GM18867 (cell line): ENCODE data around the gene FAM98C.
A peak's percentile ranks its signal among the peaks of the same experiment; 100 is the strongest.

Experiments used
- ATAC-seq: cut with Tn5 transposase; IDR thresholded peaks from one replicate; pipeline ENCODE4 v1.9.1; 2021; ENCODE audit warnings: mild to moderate bottlenecking, moderate library complexity; ENCODE audit not compliant: unreplicated experiment

The FAM98C gene

DNA sequence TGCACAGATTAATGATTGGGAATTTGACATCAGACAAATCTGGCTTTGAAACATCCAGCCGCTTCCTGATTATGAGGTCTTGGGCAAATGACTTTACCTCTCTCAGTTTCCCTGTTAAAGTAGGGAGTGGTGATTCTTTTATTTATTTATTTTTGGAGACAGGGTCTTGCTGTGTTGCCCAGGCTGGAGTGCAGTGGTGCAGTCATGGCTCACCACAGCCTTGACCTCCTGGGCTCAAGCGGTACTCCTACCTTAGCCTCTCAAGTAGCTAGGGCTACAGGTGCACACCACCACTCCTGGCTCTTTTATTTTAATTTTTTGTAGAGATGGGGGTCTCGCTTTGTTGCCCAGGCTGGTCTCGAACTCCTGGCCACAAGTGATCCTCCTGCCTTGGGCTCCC, 25.8 kb upstream of the FAM98C start:
- no peak for ATAC-seq

DNA sequence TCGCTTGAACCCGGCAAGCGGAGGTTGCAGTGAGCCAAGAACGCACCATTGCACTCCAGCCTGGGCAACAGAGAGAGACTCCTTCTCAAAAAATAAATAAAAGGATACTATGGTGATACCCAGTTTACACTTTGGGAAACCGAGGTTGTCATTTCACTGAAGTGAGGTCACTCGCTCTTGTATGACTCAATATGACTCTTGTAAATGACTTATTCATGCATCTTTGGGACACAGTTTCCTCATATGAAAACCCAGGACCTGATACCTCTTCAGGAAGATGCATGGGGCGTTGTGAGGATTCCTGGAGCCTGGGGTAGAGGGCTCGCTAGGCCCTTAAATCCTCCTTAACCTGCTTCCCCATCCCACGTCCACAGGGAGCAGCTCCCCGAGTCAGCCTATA, 24.0 kb upstream of the FAM98C start:
- no peak for ATAC-seq

DNA sequence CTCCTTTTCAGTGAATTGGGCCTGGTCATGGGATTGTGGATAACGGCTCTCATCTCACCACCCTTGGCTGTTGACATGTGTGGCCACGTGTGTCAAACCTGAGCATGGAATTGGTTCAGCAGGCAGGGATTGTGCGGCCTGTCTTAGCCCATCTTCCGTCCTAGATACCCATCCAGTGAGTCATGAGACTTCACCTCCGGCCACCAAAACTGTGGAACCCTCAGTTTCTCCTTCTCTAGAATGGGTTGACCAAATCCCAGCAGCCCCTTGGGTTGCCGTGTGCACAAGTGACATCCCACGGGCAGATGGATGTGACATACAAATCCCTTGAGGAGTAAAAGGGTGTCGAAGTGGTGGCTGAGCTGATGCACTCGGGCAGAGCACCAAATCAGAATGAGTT, 21.8 kb upstream of the FAM98C start:
- ATAC-seq = no peak

DNA sequence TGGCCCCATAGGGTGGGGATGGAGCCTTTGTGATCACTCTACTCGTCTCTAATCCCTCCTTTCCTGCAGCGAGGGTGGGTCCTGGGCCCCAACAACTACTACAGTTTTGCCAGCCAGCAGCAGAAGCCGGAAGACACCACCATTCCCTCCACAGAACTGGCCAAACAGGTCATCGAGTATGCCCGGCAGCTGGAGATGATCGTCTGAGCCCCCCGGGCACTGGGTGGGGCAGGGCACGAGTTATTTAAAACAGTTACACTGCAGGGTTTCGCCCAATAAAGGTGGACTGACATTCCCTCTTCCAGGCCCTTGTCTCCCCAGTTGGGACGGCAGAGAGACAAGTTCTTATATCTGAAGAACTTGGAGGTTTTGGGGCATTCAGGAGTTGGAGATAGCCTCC, 19.7 kb upstream of the FAM98C start:
- no peak for ATAC-seq

DNA sequence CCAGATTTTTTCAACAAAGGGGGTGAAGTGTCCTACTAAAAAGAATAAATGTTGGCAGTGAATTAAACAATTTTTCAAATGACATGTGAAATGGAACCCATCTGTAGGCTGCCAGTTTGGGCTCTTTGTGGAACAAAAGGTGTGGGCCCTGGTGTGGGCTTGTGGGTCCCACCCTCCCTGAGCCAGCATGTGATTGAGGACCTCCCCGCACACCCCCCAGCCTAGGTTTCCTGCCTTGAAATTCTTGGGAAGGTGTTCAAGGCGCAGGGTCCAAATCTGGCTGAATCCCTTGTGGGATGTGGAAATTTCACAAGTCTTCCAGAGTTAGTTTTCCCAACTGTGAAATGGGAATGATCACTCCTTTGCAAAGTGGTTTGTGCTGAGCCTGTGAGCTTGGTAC, 19.1 kb upstream of the FAM98C start:
- ATAC-seq = no peak

DNA sequence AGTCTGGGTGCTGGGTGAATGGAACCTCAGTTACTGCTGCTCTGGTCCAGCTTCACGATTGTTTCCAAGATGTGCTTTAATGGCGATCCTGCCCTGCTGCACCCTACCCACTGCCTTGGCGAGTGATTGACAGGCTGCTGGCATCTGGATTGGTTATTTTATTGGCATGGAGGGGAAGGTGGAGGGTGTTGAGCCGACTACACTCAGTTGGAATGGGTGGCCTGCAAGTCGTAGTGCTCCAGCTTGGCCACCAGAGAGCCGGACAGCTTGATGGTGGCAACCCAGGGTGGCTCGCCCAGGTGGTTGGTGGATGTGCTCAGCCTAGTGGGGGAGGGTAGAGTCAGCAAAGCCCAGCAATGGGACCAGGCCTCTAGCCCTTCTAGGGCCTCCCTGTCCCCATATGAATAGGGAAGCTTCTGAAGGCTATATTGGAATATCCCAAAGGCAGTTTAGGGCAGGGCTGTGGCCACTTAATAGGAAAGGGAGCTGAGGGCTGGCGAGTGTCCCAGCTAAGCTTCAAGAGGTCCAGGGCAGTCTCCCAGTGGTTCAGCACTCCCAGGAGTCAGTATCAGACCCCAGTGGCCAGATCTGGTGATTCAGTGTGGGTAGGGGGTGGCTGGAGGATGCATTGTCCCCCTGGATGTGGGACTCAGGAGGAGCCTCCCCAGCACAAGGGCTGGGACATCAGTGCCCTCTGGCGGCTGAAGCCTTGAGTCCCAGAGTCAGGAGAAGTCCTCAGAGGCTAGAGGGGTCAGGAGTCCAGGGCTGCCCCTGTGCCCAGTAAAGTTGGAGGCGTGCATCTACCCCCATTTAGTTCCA, 18.5 kb upstream of the FAM98C start:
- no peak for ATAC-seq

DNA sequence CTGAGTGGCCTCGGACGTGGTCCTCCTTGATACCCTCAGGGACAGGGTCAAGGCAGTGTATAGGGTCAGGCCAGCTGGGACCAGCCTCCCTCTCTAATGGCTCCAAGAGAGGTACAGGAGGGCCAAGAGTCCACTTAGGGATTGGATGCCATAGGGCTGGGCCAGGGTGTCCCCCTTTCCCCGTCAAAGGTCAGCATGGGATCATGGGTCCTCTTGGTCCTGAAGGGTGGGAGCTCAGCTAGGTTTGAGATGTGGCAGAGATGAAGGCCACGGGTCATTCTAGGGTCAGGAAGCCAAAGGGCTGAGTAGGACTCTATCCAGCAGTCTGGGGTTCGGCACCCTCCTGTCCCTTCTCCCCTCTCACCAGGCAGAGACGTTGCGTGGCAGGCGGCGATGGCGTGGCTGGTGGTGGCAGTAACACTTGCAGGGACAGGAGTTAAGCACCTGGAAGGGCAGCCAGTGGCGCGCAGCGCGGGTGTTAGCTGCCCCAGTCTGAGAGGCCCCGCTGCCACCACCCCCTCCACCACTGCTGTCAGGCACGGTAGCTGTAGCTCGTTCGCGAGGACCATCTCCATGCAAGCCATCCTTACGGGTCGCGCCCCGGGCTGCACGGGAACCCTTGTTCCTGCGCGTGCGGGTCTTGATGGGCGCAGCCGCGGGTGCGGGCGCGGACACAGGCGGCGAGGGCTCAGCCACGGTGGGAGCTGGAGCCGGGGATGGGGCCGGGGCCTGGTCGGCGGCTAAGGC, 17.7 kb upstream of the FAM98C start:
- ATAC-seq = no peak

DNA sequence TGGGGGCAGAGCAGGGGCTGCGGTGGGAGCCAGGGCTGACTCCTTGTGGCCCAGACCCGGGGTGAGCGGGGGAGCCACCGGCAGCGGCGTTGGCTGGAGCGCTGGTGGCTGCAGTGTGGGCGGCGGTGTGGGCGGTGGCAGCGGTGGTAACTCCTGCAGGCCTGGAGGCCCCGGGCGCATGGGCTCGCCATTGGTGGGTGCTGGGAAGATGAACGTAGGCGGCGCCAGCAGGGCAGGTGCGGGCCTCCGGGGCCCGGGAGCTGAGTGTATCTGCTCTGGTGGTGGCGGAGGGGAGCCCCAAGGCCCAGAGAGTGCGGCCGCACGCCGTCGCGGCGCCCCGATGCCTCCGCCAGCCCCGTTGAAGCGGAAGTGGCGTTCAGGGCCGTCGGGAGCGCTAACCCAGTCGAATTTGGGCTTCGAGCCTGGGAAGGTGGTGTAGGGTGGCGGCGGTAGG, 17.1 kb upstream of the FAM98C start:
- ATAC-seq = no peak

DNA sequence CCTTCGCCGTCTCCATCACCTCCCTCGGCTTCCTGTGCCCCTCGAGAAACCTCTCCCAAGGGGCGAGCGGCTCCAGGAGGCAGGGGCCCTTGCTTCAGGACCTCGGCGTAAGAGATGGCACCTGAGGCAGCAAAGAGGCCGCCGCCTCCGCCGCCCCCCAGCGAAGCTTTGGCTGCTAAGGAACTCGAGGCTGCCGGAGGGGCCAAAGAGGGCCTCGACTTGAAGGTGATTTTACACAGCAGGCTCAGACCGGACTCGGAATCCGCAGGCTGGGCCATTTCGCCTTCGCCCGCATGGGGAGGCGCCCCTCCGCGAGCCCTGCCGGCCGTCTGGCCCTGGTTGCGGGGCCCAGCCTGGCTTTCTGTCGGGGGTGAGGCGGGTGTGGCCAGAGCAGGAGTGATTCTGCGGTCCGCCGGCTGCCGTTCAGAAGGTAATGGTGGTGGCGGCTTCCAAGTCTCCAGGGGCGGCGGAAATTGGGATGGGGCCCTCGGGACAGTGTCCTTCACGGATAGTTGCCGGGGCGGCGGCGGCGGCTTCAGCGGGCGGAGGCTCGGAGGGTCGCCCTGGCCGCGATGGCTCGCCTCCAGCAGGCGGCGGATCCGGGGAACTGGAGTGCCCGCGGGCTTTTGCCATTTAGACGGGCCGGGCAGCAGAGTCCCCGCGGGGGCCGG, 16.5 kb upstream of the FAM98C start:
- no peak for ATAC-seq

DNA sequence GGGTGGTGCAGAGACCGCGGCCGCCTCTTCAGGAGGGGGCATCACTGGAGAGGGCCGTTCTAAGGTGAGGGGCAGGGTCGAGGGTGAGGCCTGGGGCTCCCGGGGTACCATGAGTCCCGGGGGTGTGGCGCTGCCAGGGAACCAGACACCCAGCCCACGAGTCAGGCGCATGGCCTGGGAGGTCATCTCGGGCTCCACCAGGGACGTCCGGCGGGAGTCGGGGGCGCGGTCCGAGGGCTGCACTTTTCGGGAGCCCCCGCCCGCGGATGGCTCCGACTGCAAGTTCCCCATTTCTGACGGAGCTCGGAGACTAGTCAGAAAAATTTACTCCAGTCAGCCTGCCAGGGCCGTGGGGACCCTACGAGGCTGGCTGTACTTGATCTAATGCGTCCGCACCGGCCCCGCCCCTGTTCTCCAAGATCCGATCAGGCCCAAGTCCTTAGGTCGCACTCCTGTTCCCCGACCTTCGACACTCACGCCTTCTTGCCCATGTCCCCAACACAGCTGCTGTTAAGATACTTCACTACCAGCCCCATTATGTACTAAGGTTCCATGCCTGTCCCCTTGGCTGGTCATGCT, 15.8 kb upstream of the FAM98C start:
- ATAC-seq = no peak

DNA sequence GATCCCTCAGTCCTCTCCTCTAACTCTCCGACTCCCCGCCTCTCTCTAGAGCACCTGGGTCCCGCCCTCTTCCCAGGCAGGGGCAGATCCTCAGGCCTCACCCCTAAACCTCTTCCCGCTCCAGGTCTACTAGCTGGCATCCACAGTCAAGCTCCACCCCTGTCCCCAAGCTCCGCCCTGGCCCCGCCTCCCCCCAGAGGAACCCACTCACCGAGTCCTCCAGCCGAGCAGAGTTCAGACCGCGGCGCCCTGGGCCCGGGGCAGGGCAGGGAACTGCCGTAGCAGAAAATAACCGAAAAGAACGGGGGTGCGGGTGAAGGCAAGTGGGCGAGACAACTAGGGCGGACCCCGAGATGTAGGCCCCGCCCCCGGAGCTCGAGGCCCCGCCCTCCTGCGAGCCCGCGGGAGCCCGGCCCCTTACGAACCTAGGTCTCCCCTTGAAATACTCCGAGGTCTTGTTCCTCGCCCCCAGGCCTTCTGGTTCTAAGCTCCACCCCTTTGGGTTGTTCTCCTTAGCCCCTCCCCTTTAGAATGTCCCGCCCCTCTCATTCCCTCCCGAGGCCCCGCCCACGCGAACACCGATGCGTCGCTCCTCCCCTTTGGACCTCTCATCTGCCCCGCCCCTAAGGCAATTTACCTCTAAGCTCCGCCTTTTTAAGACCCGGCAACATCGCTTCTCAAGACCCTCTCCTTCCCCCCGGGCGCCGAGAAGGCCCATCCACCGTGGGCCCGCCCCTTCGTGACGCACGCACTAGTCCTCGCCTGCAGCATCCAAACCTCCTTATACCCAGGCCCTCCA, 15.1 kb upstream of the FAM98C start, which contains the start of gene GGN:
Gene GGN (minus strand): TSS at position 485 of the 799 bp plus-strand sequence. CDS start 773 bp downstream, outside the sequence.
- peak; percentile 60 for ATAC-seq

DNA sequence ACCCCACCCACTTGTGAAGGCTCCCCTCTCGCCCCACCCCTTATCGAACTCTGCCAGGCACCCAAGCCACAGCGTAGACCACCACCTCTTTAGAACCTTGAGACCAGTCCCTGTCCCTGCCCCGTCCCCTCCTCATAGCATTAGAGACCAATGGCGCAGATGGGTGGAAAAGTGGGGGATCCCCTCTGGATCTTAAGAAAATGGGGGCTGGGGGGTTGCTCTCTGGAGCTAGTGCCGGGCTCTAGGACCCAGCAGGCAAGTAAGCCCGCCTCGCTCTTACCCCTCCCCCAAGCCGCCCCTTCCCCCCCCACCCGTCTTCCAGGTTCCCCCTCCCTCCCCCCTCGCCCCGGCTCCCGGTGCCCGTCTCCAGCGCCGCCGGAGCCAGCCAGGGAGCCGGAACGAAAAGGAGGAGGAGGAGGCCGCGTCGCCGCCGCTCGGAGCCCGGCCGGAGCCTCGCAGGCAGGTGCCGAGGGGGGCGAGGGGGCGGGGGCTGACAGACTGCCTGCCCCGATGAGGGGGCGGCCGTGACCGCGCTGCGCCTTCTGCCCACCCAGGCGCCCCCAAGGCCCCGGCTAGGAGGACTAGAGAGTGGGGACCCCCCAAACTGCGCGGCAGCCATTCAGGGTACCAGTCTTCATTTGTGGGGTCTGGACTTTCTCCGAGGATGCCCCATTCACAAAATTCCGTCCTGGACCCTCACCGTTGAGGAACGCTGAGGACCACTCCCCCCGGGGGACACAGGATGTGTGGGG, 14.4 kb upstream of the FAM98C start, which contains the start of gene SPRED3:
Gene SPRED3 (plus strand): TSS at position 349 of the 752 bp plus-strand sequence. CDS start 1,606 bp downstream, outside the sequence.
- ATAC-seq = no peak

DNA sequence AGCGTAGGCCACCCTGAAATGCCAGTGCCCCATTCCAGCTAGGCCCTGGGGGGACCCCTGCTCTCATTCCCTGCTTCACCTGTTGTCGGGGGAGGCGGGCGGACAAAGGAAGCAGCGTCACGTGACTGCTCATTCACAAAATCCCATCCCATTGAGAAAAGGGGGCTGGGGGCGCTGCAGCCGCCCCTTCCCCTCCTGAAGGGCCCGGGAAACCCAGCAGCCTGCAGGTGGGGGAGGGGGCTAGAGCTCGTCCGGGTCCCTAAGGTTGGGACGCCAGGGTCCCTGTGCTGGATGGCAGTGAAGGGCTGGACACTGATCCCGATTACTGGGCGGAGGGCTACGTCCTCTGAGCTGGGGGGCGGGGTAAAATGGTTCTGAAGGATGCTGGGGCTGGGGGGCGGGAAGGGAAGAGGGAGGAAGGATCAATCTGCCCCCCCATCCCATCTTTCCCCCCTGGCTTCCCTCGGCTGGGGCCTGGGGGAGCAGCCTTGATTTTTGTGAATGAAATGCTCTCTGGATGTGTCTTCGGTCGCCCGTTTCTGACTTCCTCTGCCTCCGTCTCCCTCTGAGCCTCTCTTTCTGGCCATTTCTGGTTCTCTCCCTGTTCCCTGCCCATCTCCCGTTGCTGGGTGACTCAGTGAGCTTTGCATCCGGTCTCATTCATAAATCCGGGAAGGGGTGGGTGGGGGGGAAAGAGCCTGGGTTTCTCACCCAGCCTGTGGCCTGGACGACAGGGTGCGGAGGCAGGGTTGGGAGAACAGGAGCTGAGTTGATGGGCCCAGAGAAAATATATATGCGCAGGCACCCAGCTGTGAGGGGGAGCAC, 13.6 kb upstream of the FAM98C start:
- ATAC-seq = no peak

DNA sequence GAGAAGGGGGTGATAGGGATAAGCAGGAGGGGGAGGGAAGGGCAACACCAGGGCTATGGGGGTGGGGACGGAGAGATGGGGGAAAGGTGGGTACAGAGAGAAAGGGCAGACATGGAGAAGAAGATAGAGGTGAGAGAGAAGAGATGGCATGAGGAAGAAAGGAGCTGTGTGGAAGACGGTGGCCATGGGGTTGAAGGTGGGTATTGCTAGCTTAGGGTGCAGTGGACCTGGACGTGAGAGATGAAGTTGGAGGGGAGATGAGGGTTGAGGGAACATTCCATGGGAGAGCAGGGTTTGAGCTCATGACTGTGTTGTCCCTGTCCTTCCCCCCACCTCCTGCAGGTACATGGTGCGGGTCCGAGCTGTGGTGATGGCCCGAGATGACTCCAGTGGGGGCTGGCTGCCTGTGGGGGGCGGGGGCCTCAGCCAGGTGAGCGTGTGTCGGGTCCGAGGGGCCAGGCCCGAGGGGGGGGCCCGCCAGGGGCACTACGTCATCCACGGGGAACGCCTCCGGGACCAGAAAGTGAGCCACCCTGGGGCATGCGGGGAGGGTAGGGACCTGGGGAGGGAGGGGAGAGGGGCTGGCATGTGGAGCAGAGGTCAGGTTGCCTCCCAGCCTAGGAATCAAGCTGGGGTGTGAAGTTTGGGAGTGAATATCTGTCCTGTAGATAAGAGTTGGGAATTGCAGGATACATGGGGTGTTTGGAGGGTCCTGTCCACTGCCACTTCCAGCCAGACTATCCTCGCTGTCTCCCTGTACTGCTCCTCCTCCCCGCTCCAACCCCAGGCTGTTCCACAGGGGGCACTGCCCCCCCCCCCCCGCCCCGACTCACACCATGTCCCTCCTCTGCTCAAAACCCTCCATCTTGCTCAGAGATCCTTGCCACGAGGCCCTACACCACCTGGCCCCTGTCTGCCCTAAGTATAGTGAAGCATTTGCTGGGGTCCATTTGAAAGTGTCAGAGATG, 12.7 kb upstream of the FAM98C start:
- ATAC-seq = no peak

DNA sequence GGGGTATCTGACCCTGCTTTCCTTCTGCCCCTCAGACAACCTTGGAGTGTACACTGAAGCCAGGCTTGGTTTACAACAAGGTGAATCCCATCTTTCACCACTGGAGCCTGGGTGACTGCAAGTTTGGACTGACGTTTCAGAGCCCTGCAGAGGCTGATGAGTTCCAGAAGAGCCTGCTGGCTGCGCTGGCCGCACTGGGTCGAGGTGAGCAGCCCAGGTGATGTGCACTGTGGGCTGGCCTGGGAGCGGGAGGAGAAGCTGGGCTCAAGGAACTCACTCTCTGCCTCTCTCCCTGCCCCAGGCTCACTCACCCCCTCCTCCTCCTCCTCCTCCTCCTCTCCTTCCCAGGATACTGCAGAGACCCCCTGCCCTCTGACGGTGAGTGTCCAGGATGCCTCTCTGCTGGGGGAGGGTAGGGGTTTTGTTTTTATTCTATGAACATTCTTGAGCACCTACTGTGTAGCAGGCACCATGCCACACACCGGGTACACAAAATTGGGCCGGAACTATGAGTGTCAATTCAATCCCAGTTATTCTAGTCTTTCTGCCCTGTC, 10.9 kb upstream of the FAM98C start:
- ATAC-seq = no peak

DNA sequence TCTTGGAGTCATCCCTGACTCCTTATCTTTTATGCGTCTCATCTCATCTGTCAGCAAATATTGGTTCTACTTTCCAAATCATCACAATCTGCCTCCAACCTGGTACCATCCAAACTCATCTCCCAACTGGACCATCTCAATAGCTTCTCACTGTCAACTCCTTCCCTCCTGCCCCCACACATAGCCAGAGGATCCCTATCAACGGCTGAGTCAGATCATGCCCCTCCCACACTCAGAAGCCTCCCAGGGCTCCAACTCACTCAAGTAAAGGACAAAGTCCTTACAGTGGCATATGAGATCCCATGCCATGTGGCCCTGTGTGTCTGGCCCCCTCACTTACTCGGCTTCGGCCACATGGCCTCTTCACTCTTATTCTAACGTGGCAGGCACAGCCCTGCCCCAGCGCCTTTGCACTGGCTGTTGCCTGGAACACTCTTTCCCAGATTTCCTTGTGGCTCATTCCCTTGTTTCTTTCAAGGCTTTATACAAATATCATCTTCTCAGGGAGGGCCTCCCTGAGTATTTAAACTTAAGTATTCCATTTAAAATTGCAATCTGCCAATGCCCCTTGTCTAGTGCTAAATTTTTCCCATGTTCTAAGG, 10.1 kb upstream of the FAM98C start:
- ATAC-seq = no peak

DNA sequence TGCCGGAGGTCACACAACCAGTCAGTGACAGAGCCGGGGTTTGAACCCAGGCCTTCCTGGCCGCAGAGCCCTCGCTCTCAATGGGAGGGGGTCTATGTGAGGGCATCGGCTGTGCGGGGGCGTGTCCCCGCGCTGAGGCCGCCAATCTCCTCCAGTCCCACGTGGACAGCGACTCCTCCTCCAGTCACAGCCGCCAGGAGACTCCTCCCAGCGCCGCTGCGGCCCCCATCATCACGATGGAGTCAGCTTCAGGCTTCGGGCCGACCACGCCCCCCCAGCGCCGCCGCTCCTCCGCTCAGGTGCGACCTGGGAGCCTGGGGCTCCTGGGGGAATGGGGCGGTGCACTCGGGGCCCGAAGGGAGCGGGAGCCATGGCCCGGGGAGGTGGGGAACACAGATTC, 8.4 kb upstream of the FAM98C start:
- no peak for ATAC-seq
